AG04450 (cell line): ENCODE measurements around the gene TPX2. TPM values are rescaled to one million over a fixed set of nuclear protein-coding genes. Genes with fewer than 3 reads are reported as not detected.

Source experiments
- CTCF ChIA-PET: fragments of 300-600, 350-600 bp; formaldehyde crosslinking; extraction: SDS; loops from one replicate; lab custom pipeline; 2022; ENCODE audit warnings: antibody characterized with exemption, inconsistent platforms; lab: Charles Lee
- POLR2A ChIA-PET: fragments of 350-600 bp; formaldehyde crosslinking; extraction: SDS; loops from one replicate; lab custom pipeline; 2021; ENCODE audit warnings: antibody characterized with exemption, inconsistent platforms; lab: Yijun Ruan, JAX
- DNase-seq: peaks from one replicate; pipeline ENCODE4 v3.0.0-alpha.2; 2011; ENCODE audit warnings: low read depth, low spot score
- H3K27ac ChIP-seq: one replicate; pipeline ENCODE4 v1.5.1; 2012; ENCODE audit warnings: low read depth, low read length, control low read depth
- H3K27me3 ChIP-seq: one replicate; pipeline ENCODE4 v1.6.0; 2012; ENCODE audit warnings: low read length; ENCODE audit not compliant: control insufficient read depth, insufficient read depth
- H3K4me3 ChIP-seq: 2 replicates; pipeline ENCODE4 v1.5.1; 2011; ENCODE audit warnings: mild to moderate bottlenecking, low read depth, low read length, control low read depth
- H3K9me3 ChIP-seq: 2 replicates; pipeline ENCODE4 v1.5.1; 2012; ENCODE audit warnings: low read length; ENCODE audit not compliant: control insufficient read depth, insufficient read depth
- polyA plus RNA-seq: library from polyadenylated mRNA; depleted of rRNA; stranded (reverse); fragments of >200 nt; gene quantifications from 2 replicates; pipeline ENCODE4 v1.2.3, GENCODE V29; 2011
- TF ChIP-seq, protein P1 (sequence below): IDR thresholded peaks from 2 replicates; pipeline ENCODE4 v1.5.1; 2011; ENCODE audit warnings: low read depth, low read length, control low read depth, inconsistent platforms

Gene TPX2
- polyA plus RNA-seq, 1 experiment, result 24.4 TPM

DNA sequence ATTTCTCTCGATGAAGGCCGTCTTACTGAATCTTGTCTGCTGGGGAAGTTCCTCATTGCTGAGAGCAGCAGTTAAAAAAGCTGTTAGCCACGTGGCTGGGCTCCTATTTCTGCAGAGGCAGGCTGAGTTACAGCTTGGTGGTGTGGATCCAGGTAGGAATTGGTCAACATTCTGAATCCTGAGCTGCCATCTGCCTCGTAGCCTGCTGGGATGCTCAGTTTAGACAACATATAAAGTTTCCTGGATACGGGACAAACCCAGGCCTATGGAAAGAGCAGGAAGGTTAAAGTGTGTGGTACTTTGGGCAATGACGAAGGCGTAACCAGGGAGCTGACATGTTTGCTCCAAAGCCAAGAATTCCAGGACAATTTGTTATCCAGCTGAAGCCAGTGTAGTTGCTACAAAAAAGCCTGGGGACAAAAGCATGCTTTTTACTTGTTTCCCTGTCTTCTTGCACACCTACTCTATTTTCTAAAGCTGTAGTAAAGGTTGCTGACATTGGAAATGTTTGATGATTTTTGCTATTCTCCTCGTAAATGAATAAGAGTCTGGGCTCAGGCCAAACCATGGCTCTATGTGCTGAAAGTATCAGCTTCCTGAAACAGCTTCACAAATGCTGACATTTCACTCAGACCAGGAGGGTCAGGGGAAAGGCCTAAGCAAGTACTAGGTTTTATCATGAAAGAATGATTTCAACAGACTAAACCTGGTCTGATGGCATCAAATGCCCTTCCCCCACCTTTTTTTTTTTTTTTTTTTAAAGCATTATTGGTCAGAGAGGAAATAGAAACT, 67.7 kb downstream of the TPX2 start:
- ChIA-PET CTCF (interaction anchor here (0.5 to 1.2 kb wide), 2 partner anchors 16 to 148 kb away, joined by 3 read pairs; no protein-coding TSS in a partner anchor), POLR2A (no interaction called here)
- H3K27ac ChIP-seq, result no peak overlapping the region

GRCh38 chr20:31808481-31808880, 69.4 kb downstream of the TPX2 start:
- Histone ChIP-seq H3K9me3 (no peaks in the 10 kb centered on the region), H3K27ac (no peak overlapping the region), H3K27me3 (no peaks in the 10 kb centered on the region), H3K4me3 (no peak overlapping the region)
- DNase-seq, result no peak
- TF ChIP-seq, protein P1, sequence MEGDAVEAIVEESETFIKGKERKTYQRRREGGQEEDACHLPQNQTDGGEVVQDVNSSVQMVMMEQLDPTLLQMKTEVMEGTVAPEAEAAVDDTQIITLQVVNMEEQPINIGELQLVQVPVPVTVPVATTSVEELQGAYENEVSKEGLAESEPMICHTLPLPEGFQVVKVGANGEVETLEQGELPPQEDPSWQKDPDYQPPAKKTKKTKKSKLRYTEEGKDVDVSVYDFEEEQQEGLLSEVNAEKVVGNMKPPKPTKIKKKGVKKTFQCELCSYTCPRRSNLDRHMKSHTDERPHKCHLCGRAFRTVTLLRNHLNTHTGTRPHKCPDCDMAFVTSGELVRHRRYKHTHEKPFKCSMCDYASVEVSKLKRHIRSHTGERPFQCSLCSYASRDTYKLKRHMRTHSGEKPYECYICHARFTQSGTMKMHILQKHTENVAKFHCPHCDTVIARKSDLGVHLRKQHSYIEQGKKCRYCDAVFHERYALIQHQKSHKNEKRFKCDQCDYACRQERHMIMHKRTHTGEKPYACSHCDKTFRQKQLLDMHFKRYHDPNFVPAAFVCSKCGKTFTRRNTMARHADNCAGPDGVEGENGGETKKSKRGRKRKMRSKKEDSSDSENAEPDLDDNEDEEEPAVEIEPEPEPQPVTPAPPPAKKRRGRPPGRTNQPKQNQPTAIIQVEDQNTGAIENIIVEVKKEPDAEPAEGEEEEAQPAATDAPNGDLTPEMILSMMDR, result no peak
- POLR2A ChIA-PET, result no interaction called here
- CTCF ChIA-PET, result interaction anchor here (1.2 to 1.8 kb wide), 5 partner anchors 15 to 195 kb away, joined by 3 to 6 read pairs (median 6); no protein-coding TSS in a partner anchor

More for the DNA sequence above, 67.7 kb downstream of the TPX2 start:
- no peak for DNase-seq
- H3K27me3 ChIP-seq, result no peaks in the 10 kb centered on the region
- TF ChIP-seq, protein P1, result no peak
- no peak overlapping the region for H3K4me3 ChIP-seq
- H3K9me3 ChIP-seq, result no peaks in the 10 kb centered on the region

GRCh38 chr20:31809661-31810060, 70.6 kb downstream of the TPX2 start:
- no peaks in the 10 kb centered on the region for H3K9me3 ChIP-seq
- no peak overlapping the region for H3K27ac ChIP-seq
- H3K27me3 ChIP-seq, result no peaks in the 10 kb centered on the region
- TF ChIP-seq, protein P1, result no peak
- ChIA-PET POLR2A (no interaction called here), CTCF (interaction anchor here (1.2 to 1.8 kb wide), 3 partner anchors 13 to 197 kb away, joined by 3 to 6 read pairs (median 6); no protein-coding TSS in a partner anchor)
- no peak for DNase-seq
- H3K4me3 ChIP-seq, result no peak overlapping the region

DNA sequence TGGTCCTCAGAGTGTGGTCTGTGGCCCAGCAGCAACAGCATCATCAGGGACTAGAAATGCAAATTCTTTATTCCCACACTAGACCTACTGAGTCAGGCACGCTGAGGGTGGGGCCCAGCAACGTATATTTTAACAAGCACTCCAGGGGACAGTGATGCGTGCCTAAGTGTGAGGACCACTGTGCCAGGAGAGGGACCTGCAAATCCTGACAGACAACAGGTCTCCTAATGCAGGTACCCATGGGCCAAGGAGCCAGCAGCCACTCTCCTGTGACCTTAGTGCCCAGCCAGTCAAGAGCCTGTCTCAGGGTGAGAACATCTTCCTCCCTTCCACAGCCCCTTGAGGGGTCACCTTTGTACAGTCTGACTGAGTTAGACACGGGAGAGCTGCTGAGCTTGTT, 72.1 kb downstream of the TPX2 start:
- H3K9me3 ChIP-seq, result no peaks in the 10 kb centered on the region
- H3K27ac ChIP-seq, result no peak overlapping the region
- TF ChIP-seq, protein P1, result no peak
- ChIA-PET CTCF (interaction anchor here (0.7 to 1.6 kb wide), 3 partner anchors 12 to 221 kb away, joined by 3 to 12 read pairs (median 5); no protein-coding TSS in a partner anchor), POLR2A (no interaction called here)
- no peaks in the 10 kb centered on the region for H3K27me3 ChIP-seq
- no peak for DNase-seq
- H3K4me3 ChIP-seq, result no peak overlapping the region
